ENCODE data around the gene UQCRQ. TPM values are rescaled to one million over a fixed set of nuclear protein-coding genes. Genes with fewer than 3 reads are reported as not detected.
A peak's percentile ranks its signal among the peaks of the same experiment; 100 is the strongest.

The UQCRQ gene
- total and polyA plus RNA-seq, 9 of the 15 experiments (the other 6 are each of a cell fraction or from before 2014, with no cell fraction given), result 235 to 2,421 (median 883) TPM

DNA sequence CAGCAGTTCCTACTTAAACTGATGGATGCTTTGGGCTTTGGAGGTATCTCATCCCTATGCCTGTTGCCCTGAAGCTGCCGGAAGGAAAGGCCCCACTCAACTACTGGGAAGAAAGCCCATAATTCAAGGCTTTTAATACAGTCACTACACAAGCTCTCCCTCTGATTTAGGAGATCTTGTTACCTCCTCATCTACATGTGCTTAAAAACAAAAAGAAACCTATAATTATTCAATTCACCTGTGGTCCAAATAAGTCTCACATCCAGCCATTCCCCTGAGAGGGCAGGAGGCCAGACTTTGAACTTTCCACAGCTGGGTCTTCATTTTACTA is 6.3 kb downstream of the UQCRQ start:
- peaks cover 63% of the 10 kb centered on the region for H3K36me3 ChIP-seq (ENCODE audit: control insufficient read depth, insufficient read depth, low read length)
- 77% methylated on average over 1 of the region's 1 CpG for WGBS (ENCODE audit: insufficient coverage, low coverage, missing lambda C conversion rate)
- no peak for FAIRE-seq
- no peak for DNase-seq (ENCODE audit: extremely low read depth in 1 of 4, low spot score in 3 of 4)
- no peaks in the 10 kb centered on the region for H3K27me3 ChIP-seq (ENCODE audit: control insufficient read depth in 2 of 2, insufficient read depth in 2 of 2, low read length in 2 of 2)
- no peak overlapping the region for H3K27ac ChIP-seq (ENCODE audit: extremely low read depth, low read depth, low read length)
- H3K4me2 ChIP-seq (ENCODE audit: insufficient read depth, low read length), result no peak overlapping the region
- in situ Hi-C loops (cut with MboI), result loop anchor here (5.0 kb wide), 1 partner anchor 345 kb away; no protein-coding TSS in a partner anchor
- BruUV-seq (replicated peaks), result no TSS peak
- no peaks in the 10 kb centered on the region for H3K9me3 ChIP-seq (replicated peaks; ENCODE audit: control insufficient read depth, insufficient read depth, low read depth, low read length)
- ChIA-PET CTCF (ENCODE audit: low intra/inter-chr PET ratio) (no interaction called here), POLR2A (interaction anchor here (0.7 to 1.4 kb wide), 8 partner anchors 11 to 1213 kb away, joined by 3 to 6 read pairs (median 3); no protein-coding TSS in a partner anchor)
- peaks cover 4% of the 10 kb centered on the region; the same call in 1 of the 2 replicates for H4K20me1 ChIP-seq (replicated peaks; ENCODE audit: control insufficient read depth, insufficient read depth, low read length)
- TF ChIP-seq DEAF1 (CRISPR knock-in tag; IDR thresholded peaks at IDR 0.05) (0 out of 2 replicates have a peak, but pooled peaks have one; percentile 5), RAD21 (CRISPR knock-in tag; conservative IDR thresholded peaks at IDR 0.05 in 1 of 2, IDR thresholded peaks at IDR 0.05 in 1 of 2) (no peak)
- no peaks in the 10 kb centered on the region for H3K9me1 ChIP-seq (ENCODE audit: control insufficient read depth, insufficient read depth, low read length)
- intact Hi-C loops (cut with micrococcal nuclease), result no loop called here
- H3K9ac ChIP-seq (ENCODE audit: insufficient read depth in 1 of 2, low read depth in 2 of 2, low read length in 2 of 2), result no peak overlapping the region
- H3K4me3 ChIP-seq, result no peak overlapping the region
- H3K79me2 ChIP-seq (ENCODE audit: control insufficient read depth, insufficient read depth, low read length), result peaks cover 9% of the 10 kb centered on the region
- H3K4me1 ChIP-seq (replicated peaks in 1 of 2; ENCODE audit: control insufficient read depth in 2 of 2, insufficient read depth in 2 of 2, low read length in 2 of 2), result peaks cover 0 to 20% of the 10 kb centered on the region in 2 experiments; a peak in 3 of 5 replicates
- ATAC-seq, result no peak
- H2AFZ ChIP-seq (ENCODE audit: low read depth, low read length), result no peak overlapping the region
